ENCODE results near the gene RAB31. TPM values are rescaled to one million over a fixed set of nuclear protein-coding genes. Genes with fewer than 3 reads are reported as not detected.

The RAB31 gene
- total RNA-seq, 1 donor from 2014 or later = 37.5 TPM

DNA sequence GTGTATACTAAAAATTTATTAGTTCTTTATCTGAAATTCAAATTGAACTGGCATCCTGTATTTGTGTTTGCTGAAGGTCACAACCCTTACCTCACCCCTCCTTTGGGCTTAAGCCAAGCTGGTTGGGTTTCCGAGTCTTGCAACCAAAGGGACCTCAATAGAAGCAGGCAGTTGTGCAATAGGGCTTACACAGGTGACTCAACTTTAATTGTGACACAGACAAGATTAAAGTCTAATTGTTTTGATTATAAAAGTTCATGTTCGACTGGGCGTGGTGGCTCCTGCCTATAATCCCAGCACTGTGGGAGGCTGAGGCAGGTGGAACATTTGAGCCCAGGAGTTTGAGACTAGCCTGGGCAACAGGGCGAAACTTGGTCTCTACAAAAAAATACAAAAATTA is 71.5 kb downstream of the RAB31 start:
- DNase-seq (ENCODE audit: low spot score in 2 of 2) = no peak
- no peak for FAIRE-seq

DNA sequence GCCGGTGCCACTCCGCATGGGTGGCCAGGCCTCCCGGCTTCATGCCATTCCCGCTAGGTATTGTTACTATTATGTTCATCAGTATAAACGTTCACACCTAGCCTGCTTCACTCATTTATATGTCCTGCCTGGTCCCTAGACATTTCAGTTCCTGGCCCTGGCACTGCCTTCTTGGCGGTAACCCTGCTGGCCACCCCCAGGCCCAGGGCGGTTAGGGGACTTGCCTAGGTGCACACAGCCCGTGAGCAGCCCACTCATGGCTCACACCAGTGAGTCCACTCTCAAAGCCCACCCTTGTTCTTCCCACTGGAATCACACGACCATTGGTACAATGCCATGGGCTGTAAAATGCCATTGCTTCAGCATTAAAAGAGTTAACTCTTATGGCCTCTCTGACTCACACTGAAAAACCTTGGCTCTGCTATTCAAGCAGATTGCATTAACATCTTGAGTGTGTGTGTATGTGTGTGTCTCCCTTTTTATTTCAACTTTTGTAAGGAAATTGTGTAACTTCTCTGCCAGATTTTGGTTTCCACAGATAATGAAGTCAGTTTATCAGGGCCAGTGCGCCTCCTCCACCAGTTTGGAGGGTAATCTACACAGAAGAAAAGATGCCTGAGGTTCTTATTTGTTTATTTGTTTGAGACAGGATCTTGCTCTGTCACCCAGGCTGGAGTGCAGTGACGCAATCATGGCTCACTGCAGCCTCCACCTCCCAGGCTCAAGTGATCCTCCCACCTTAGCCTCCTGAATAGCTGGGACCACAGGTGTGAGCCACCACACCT is 74.2 kb downstream of the RAB31 start:
- DNase-seq (ENCODE audit: low spot score in 2 of 2) = no peak
- no peak for FAIRE-seq

DNA sequence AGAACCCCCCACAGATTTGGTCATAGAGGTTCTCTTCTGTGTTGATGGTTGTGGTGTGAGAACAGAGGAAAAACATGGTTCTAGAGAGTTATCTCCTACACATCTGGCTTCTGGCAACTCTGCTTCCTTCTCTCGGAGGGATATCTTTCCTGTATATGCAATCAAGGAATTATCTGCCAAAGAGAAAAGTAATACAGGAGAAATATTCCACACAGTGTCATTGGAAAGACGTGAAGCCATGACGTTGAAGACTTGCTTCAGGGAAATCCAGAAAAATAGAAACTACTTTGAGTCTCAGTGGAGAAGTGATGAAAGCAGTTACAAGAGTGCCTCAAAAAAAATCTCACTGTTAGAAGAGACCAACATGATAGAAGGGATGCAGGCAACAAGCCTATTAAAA is 78.5 kb downstream of the RAB31 start:
- DNase-seq (ENCODE audit: low spot score in 2 of 2) (no peak), FAIRE-seq (no peak)

DNA sequence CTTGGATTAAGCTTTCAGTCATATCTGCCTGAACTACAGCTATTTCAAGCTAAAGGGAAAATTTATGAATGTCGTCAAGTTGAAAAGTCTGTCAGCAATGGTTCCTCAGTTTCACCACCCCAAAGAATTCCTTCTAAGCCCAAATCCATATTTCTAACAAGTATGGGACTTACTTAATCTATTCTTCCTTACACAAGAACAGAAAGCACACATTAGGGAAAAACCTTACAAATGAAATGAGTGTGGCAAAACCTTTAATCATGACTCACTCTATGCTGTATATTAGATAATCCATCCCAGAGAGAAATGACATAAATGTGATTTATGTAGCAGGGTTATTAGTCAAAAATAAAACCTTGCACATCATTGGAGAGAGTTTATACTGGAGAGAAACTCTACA is 78.9 kb downstream of the RAB31 start:
- FAIRE-seq (no peak), DNase-seq (ENCODE audit: low spot score in 2 of 2) (no peak)

DNA sequence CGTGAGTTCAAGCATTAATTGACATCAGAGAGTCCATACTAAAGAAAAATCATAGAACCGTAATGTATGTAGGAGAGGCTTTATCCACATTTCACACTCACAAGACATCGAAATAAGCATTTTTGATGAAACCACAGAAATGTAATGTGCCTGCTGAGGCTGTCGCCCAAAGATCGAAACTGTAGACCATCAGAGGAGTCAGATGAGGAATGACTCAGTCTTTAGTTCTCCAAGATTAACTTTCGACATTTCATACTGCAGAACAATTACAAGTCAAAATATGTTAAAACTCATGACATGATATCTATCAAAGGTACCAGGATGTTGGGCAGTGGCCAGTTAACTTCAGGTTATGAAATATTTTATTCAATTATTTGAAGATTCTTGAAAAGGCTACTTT is 79.6 kb downstream of the RAB31 start:
- no peak for FAIRE-seq

DNA sequence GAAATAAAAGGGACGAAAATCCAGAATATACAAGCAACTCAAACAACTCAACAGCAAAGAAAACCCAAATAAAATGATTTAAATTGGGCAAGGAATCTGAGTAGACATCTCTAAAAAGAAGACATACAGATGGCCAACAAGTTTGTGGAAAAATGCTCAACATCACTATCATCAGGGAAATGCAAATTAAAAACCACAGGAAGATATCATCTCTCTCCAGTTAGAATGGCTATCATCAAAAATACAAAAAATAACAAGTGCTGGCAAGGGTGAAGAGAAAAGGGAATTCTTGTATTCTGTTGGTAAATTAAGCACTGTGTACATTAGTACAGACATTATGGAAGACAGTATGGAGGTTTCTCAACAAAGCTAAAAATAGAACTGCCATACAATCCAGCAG is 80.0 kb downstream of the RAB31 start:
- FAIRE-seq (no peak), DNase-seq (ENCODE audit: low spot score in 2 of 2) (no peak)

More for the DNA sequence above, 79.6 kb downstream of the RAB31 start:
- DNase-seq (ENCODE audit: low spot score in 2 of 2) = no peak

DNA sequence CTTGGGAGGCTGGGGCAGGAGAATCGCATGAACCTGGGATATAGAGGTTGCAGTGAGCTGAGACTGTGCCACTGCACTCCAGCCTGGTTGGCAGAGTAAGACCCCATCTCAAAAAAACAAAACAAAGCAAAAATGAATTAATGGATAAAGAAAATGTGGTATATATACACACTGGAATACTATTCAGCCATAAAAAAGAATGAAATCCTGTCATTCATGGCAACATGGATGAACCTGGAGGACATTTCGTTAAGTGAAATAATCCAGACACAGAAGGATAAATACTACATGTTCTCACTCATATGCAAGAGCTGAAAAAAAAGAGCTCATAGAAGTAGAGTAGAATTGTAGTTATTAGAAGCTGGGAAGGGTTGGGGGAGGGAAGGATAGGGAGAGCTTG is 80.8 kb downstream of the RAB31 start:
- FAIRE-seq = no peak
- DNase-seq (ENCODE audit: low spot score in 2 of 2) = no peak

DNA sequence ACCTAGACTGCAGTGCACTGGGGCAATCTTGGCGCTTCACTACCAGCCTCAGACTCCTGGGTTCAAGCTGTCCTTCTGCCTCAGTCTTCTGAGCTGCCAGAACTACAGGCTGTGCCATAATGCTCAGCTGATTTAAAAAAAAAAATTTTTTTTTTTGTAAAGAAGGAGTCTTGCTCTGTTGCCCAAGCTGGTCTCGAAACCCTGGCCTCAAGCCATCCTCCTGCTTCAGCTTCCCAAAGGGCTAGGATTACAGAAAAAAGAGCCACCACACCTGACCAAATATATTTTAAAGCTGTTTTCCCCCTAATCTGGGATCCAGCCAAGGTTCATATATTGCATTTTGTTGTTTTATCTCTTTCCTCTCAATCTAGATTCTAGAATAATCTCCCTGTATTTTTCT is 82.2 kb downstream of the RAB31 start:
- DNase-seq (ENCODE audit: low spot score in 2 of 2) (no peak), FAIRE-seq (no peak)

DNA sequence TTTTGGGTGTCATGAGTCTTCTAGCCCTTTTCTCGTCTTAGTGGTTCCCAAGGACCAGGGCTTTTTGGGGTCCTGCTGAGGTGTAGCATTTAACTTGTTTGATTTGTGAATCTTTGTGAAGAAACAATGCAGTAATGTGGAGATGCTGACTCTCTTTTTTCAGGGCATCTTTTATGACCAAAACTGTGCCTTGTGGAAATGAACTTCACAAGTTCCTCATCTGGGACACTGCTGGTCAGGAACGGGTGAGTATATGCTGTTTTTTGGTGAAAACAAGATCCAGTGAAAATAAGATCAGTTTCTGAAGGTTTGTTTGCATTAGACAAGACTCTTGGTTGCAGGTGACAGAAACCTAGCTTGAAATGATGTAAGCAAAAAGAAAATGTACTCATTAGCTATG is 83.9 kb downstream of the RAB31 start:
- no peak for DNase-seq (ENCODE audit: low spot score in 2 of 2)
- FAIRE-seq = no peak

DNA sequence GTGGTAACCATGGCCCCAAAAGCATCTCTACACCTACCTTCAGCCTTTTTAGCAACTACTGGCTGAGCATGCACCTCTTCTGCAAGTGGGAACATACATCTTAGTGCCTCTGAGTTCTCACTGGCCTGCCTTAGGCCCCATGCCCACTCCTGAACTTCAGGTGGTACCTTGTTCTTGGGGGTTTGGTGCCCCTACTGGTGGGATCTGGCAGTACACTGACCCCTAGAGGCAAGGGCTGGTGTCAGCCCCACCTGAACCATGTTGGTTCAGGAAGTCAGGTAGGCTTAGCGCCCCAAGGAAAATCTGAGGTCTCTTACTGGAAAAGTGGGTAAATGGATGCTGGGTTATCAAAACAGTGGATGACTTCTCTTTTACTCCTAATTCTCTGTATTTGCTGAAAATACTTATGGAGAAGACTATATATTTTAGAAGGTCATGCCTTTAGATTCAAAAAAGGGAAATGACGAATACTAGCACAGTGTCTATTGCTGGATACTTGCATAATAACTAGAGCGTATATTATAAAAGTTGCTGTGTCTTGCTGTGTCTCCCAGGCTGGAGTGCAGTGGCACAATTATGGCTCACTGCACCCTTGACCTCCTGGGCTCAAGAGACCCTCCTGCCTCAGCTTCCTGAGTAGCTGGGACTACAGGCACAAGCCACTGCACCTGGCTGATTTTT is 84.6 kb downstream of the RAB31 start:
- no peak for FAIRE-seq
- DNase-seq (ENCODE audit: low spot score in 2 of 2) = no peak

DNA sequence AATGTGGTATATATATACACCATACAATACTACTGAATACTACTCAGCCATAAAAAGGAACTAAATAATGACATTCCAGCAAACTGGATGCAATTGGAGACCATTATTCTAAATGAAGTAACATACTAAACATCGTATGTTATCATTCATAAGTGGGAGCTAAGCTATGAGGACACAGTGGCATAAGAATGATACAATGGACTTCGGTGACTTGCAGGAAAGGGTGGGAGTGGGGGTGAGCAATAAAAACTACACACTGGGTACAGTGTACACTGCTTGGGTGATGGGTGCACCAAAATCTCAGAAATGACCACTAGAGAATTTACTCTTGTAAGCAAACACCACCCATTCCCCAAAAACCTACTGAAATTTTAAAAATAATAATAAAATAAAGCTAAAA is 87.9 kb downstream of the RAB31 start:
- no peak for FAIRE-seq
- no peak for DNase-seq (ENCODE audit: low spot score in 2 of 2)

DNA sequence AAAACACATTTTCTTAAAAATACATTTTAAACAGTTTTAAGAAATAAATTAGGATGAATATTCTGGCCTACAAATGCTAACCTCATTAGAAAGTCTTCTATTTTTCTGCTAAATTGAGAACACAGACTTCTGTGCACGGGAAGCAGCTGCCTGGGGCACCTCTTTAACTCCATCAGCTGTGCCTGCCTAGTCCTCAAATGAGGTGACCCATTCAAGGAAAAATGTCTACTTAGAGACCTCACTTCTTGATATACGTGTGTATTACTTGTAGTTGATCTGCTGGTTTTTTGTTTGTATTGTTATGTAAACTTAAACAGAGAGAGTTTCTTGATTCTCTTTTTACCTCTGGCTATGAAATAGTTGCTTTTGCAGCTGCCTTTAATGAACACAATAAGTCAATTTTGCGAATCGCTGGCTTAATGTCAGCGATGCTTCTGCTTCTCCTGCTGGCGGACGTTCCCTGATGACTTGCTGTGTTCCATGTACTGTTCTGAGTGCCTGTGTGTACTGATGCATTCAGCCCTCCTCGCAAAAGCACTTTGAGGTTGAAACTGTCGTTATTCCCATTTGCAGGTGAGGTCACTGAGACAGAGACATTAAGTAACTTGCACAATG is 88.9 kb downstream of the RAB31 start:
- peak in 1 of 2 donors; percentile 17 for DNase-seq (ENCODE audit: low spot score in 2 of 2)
- FAIRE-seq = no peak

DNA sequence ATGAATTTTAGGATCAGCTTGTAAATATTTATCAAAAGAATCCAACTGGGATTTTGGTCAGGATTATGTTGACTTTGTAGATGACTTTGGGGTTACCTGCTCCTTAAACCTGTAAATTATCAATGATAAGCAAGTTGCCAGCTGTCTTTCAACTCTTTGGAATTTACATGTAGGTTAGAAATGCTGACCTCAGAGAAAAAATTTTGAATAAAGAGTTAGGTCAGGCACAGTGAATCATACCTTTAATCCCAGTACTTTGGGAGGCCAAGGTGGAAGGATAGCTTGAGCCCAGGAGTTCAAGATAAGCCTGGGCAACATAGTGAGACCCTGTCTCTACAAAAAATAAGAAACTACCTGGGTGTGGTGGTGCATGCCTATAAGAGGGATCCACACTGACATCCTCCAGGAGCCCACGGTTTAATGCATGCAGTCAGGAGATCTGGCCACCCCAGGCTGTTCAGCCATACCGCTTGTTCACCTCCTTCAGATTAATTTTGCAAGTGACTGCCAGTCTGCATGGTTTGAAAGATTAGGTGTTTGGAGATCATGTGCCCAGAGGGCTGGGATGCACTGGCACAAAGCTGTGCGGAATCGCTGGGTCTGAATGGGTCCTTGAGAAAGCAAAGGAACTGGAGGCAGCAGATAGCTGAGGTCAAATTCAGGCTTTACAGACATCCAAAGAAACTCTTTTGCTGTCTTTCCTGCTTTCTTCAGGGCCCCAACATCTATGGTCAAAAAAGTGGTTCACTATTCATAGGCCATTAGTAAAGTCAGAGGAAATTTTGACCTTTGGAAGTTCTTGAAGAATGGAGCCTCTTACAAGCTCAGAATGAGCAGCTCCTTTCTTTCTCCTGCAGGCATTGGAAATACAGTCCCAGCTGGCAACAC is 94.3 kb downstream of the RAB31 start:
- FAIRE-seq (no peak), DNase-seq (ENCODE audit: low spot score in 2 of 2) (no peak)

DNA sequence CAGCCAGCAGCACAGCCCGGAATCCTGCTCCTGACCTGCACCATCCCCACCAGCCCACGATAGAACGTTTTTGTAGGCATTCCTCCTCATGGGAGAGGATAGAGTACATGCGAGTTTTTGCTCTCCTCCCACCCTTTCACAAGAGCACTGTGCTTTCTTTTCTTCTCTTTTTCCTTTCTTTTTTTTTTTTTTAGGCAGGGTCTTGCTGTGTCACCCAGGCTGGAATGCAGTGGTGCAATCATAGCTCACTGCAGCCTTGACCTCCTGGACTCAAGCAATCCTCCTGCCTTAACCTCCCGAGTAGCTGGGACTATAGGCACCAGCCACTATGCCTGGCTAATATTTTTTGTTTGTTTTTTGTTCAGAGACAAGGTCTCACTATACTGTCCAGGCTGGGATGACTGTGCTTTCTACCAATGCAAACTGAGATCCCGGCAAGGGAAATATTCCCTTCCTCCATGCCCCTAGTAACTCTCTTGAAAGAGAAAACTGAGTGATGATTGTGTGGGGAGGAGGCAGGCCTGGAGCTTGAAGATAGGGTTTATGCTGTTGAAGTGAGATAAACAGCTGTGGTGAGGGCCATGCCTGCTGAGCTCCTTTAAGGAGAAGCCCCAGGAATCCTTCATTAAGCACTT is 95.1 kb downstream of the RAB31 start:
- FAIRE-seq (no peak), DNase-seq (ENCODE audit: low spot score in 2 of 2) (no peak)

DNA sequence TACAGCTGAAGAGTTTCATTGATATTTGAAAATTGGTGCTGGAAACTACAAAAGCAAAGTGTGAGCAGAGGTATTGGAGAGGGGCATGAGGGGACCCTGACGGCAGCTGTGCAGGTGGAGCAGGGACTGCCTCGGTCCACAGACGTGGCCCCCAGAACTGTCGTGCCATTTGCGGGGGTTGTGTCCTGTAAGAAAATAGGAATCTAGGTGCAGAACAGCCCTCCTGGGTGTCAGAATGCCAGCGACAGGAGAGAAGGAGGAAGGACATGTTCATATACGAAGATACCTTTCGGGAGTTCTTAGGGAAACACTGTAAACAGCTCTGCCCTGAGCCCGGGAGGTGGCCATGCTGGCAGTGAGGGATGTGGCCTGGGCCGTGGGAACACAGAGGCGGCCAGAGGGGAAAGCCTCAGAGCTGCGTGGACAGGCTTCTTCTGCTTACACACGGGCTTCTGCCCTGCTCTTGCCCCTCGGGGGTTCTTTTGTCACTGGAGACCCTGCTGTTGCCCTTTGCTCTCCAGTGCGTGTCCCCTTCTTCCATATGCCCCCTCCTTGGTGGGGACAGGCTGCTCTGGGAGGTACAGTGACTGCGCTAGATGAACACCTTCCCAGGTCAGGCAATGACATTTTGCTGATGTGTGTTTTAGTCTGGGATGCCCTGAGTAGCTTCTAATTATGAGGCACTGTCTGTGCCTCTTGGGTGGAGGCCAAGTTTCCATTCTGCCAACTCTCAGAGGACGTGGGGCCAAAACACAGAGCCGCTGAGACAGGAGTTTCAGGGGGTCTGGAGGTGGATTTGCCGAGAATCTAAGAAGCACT is 95.8 kb downstream of the RAB31 start:
- DNase-seq (ENCODE audit: low spot score in 2 of 2) (no peak), FAIRE-seq (no peak)

DNA sequence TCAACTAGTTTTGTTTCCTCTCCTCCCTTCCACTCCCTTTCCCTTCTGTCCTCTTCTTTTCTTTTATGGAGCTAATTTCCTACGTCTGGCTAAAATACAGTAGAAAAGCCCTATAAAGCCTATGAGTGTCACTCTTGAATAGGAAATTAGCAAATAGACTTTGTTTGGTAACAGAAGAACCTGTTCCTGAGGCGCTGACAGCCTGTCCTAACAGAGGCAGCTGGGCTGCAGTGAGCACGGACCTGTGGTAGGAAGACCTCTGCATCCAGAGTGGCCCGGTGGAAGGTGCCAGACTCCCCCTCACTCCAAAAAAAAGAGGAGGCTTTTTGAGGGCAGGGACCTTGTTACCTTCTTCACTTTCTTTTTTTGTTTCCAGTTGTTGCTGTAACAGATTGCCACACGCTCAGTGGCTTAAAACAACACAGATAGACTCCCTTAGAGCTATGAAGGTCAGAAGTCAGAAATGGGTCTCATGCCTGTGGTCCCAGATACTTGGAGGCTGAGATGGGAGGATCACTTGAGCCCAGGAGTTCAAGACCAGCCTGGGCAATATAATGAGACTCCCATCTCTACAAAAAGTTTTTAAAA is 96.5 kb downstream of the RAB31 start:
- no peak for DNase-seq (ENCODE audit: low spot score in 2 of 2)
- FAIRE-seq = no peak

DNA sequence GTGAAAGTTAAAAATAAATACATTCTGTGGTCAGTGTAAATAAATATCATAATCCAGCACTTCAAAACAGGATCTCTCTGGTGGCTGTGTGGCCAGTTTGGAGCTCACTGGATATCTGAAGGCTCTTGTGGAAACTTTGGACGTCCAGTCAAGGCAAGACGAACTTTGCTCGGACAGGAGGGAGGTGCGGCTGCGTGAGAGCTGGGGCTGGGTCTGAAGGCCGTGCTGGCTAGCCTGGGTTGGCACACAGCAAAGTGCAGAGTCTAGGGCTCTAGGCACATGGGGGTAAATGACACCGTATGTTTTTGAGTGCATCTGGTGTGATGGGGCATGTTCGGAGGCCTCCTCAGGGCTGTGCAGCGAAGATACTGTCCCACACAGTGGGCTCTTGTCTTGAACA is 98.8 kb downstream of the RAB31 start:
- no peak for FAIRE-seq
- DNase-seq (ENCODE audit: low spot score in 2 of 2) = no peak

DNA sequence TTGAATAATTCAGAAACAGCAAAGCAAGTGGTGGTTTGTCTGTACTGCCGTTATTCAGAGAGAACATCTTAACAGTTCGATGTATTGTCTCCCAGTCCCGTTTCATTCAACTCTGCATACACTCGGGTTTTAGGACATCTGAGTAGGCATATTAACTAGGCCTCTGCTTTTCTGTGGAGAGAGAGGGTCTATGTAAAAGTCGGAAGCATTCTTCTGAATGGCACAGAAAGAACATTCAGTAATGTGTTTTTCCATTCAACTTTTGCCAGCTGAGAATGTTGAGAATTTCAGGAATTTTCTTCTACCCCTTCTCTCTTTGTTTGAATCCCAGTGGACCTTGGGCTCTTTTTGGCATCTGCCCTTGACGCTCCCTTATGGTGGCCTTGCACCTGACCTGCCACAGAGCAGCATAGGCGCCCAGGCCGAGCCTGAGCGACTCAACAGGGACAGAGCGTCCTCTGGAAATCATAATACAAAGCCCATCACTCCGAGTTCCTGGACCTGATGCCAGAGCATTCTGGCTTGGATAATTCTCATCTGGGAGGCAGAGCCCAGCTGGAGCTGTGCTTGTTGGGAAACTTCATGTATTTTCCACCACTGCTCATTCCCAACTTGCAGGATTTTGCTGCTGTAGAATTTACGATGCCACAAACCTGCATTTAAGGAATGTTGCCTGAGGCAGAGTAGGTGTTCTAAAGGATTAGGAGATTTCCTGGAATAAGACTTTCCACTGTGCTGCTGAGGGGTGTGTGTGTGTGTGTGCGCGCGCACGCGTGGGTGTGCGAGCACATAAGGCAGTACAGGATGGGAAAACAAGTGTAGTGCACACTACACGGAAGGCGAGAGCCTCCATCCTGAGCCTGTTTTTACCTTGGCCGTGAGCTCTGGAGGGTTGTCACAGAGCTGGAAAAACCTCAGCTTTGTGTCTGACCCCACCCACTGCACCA is 100.5 kb downstream of the RAB31 start:
- no peak for DNase-seq (ENCODE audit: low spot score in 2 of 2)
- no peak for FAIRE-seq
